Activated CD4-positive, alpha-beta T cell treated with anti-CD3 and anti-CD28 coated beads for 48 hours (primary cell): Measurements from ENCODE around the gene FGF9.
A peak's percentile ranks its signal among the peaks of the same experiment; 100 is the strongest.

Source experiments
- DNase-seq: peaks from one replicate; pipeline ENCODE4 v3.0.0-alpha.2; 2020

FGF9 gene

DNA sequence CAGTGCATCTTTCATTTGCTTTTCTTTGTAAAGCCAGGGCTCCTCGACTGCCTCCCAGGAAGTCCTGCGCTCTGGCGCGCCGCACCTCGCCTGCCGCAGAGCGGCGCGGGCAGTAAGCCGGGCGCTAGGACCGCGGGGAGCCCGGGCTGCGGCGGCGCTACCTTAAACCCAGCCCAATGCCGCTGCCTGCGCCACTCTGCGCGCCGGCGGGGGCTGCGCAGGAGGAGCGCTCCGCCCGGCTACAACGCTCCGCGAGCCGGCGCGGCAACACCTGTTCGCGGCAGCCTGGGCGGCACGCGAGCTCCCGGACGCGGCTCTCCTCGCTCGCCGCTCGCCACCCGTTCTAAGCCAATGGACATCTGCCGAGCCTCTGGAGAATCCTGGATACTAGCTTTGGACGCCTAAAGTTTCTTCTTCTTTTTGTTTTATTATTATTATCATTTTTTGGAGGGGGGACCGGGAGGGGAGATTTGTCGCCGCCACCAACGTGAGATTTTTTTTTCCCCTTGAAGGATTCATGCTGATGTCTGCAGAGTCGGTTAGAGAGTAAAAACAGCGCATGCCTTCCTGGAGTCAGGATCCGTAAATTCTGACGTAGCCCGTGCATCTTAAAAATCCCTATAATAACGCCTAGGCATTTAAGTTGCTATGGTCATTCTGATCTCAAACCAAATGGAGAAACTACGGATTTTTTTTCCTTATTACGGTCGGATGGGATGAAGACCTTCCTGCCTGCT lies at the start of gene FGF9:
Gene FGF9 (plus strand): TSS at position 191 of the 737 bp plus-strand sequence. CDS start 840 bp downstream, outside the sequence.
- DNase-seq: peak; percentile 83

DNA sequence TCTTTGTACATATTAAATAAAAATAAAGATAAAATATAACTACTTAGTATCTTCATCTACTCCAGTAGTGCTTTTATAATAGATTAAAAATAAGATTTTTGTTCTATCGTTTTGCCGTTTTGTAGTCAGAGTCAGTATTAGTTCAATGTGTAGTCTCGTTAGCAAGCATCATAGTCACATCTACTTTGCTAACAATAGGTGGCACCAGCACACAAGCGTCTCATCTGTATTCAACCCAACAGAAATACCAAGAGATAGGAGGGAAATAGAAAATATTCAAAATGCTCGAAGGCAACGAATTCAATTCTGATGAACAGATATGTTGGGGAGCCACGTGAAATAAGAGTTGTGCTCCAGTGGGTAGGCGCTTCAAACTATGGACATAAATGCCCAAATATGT lies 45.5 kb upstream of the FGF9 start:
- DNase-seq: no peak

GRCh38 chr13:21632196-21632595 lies 38.7 kb upstream of the FGF9 start:
- no peak for DNase-seq

DNA sequence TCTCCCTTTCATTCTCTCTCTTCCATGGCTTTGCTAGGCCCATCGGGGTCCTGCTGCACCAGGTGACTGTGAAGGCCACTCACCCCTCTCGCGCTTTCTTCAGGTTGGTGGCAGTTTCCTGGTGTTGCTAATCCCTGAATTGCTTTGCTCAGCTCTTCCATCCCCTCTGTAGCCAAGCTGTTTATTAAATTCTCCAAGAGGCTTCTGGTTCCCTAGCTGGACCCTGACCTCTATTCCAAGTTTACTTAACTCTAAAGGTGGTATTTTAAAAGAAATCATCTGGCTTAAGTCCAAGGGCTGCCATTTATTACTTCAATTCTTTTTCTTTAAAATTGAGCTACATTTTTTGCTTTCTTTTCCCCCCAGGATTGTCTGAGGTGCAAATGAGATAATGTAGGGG lies 34.2 kb upstream of the FGF9 start:
- no peak for DNase-seq

DNA sequence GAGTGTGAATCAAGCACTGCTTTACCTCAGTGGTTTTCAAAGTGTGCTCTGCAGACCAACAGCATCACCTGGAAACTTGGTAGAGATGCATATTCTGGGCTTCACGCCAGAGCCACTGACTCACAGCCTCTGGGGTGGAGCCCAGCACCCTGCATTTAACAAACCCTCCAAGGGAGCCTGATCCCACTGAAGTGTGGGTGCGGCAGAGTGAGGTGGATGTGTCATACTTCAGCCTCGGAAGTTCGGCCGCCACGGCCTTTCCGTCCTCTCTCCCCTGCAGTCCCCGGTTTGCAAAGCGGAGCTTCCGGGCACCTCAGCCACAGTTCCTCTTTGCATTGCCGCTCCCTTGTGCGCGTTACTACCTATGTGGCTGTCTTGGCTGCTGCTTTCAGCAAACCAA lies 33.6 kb upstream of the FGF9 start:
- DNase-seq: peak; percentile 36

DNA sequence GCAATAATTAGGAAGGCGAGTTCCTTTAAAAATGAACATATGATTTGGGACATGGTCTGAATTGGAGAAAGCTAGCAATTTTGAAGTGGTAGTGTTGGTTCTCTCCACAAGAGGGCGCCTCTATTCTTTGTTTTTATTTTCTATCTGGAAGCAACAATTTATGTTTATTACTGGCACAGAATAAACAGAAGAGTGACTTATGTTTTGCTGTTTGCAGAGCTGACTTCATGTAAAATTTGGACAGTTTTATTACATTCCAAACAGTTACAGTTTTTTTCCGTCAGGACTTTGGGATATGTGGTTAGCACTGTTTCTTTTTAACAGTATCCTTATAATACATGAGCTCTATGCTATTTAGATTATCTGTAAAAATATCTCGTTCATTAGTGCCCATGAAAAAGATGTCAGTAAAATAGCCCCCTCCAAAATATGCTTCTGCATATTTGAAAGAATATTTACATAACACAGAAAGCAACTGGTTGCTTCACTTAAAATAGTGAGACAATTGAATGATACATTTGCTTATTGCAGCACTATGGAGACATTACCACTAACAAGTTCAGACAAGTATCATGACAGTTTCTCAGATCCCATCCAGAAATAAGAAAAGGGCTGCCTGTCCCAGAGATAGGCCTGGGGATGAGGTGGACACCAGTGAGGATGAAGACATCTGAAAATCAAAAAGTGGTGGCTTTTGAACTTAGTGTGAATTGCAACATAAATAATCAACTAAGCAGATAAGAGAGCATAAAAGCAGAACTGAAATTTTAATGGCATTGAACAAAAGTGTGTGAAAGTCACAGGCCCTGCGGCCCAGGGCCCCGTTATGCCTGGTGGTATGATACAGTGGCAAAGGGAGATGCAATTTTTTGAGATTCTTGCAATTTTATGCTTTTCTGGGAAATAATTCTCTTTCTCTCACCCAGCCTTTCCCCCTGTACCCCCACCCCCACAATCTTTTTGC lies 32.3 kb upstream of the FGF9 start:
- DNase-seq: peak; percentile 31

DNA sequence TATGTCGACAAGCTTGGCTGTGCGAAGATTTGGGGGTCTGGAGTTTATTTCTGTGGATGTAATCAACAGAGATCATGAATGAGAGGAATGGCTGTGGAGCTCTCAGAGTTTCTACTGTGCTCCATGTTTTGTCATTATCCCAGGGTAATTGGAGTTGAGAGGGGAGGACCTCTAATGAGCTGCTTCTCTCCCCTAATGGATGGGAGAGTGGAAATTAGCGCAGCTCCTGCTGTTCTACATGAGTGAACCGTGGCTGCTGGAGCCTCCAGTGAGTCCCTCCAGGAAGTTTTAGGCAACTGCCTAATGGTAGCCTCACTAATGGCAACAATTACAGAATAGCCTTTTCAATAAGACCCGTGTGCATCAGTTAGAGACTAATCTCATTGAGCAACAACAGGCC lies 31.3 kb upstream of the FGF9 start:
- DNase-seq: no peak

GRCh38 chr13:21641629-21642028 lies 29.2 kb upstream of the FGF9 start:
- no peak for DNase-seq

GRCh38 chr13:21657538-21657937 lies 13.3 kb upstream of the FGF9 start:
- no peak for DNase-seq

DNA sequence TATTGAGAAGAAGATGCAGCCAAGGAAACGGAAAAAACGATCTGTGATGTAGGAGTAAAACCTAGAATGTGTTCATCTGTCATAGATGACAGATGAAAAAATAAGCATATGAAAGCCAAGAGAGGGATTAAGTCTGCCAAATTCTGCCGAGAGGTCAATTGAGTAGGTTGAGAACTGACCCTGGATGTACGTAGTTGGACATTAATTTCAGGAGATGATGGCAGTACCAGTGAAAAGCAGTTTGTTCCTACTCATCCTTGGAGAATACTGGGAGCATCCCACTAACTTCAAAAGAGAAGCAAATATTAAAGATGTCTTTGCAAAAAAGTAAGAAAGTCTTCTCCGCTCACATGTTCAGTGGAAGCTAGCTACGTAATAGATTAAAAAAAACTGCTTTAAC lies 11.8 kb upstream of the FGF9 start:
- DNase-seq: no peak

DNA sequence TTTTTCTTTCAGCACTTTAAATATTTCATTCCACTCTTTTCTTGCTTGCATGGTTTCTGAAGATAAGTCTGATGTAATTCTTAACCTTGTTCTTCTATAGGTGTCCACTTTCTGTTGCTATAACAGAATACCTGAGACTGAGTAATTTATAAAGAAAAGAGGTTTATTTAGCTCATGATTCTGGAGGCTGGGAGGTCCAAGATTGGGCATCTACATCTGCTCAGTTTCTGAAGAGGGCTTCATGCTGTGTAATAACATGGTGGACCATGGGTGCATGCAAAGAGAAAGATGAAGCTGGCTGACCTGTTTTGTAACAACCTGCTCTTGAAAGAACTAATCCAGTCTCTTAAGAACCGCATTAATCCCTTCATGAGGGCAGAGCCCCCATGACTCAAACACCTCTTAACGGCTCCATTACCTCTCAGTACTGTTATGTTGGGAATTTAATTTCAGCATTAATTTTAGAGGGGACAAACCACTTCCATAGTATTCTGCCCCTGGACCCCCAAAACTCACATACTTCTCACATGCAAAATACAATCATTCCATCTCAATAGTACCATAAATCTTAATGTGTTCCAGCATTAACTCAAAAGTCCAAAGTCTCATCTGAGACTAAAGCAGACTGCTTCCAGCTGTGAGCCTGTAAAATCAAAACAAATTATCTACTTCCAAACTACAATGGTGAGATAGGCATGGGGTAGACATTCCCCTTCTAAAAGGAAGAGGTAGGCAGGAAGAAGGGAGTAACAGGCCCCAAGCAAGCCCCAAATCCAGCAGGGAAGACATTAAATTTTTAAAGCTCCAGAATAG lies 9.6 kb upstream of the FGF9 start:
- DNase-seq: no peak

- no peak for DNase-seq
Measured at GRCh38 chr13:21663197-21663596, 7.7 kb upstream of the FGF9 start.

- DNase-seq: peak; percentile 10
Measured at GRCh38 chr13:21668732-21669275, 2.1 kb upstream of the FGF9 start.

DNA sequence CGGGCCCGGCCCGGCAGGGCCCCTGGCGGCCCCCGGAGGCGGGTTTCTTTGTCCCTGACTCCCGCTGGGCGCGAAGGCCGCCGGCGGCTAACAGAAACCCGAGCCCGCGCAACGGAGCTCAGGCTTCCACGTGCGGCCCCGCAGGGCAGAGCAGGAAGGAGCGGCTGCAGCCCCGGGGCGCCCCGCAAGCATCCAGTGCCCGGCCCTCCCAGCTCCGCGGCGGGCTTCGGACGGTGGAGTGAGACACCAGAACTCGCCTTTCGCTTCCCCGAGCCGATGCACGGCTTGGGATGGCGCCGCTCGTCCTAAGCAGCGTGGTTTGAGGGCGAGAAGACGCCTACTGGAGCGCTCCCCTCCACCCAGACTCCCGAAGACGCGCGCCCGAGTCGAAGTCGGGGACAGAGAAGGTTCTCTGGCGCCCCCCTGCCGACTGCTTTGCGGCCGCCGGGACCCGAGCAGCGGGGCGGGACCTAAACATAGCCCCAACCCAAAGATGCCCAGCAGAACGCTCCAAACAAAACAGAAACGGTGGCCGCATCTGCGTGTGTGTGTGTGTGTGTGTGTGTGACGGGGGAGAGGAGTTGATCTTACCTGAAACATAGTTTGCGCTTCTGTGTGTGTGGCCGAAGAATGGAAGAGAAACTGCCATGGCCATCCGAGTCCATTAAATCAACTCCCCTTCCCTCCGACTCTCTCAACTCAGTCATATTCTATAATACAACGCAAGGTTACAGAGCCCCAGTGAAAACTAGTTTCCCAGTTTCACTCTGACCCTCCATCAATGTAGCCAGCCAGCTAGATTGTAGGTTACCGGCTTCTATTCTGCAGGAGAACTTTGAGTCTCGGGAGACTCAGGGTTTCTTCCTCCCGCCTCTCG lies 629 bp upstream of the FGF9 start:
- DNase-seq: peak; percentile 59

GRCh38 chr13:21671620-21672286 lies 880 bp downstream of the FGF9 start:
- no peak for DNase-seq

- DNase-seq: no peak
Measured at GRCh38 chr13:21672287-21672680, 1.4 kb downstream of the FGF9 start.

GRCh38 chr13:21672796-21673538 lies 2.1 kb downstream of the FGF9 start:
- DNase-seq: no peak

GRCh38 chr13:21673539-21673788 lies 2.6 kb downstream of the FGF9 start:
- peak; percentile 31 for DNase-seq

DNA sequence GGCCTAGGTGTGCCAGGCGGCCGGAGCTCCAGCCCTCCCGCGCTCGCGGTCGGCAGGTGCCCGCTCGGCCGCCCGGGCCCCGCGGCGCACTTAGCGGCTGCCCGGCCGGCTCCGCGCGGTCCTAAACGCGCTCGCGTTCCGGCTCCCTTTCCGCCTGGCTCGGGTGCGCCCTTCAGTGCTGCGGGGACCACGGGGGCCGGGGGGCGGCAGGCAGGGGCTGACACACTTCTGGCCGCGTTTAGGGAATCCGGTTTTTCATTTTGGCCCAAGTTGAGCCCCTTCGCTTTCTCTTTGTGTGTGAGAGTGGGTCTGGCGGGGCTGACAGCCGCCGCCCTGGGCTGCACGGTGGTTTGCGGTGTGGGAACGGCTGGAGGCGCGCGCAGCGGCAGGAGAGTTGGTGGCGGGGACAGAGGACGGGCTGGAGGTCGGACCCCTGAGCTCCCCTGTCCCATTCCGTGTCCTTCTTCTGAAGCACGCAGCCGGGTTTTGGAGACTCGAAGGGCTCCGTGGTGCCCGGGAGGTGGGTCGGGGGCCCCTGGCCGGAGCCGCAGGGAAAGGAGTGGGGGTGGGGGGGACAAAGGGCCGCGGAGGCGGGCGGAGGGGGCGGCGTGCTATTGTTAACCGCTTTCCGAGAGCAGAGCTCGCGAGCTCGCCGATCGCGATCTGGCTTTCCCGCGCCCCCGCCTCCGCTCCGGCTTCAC lies 3.1 kb downstream of the FGF9 start:
- DNase-seq: peak; percentile 44

- DNase-seq: peak; percentile 25
Measured at GRCh38 chr13:21674490-21675009, 3.7 kb downstream of the FGF9 start.
